OCI-LY1 (cell line): ENCODE measurements around the gene HBB.

Experiments used
- EZH2 ChIP-seq: fragments of 200-600 bp; sonication (generic), shearing (Covaris generic); IDR thresholded peaks from 2 replicates; pipeline ENCODE4 v1.8.0; 2017; ENCODE audit warnings: borderline replicate concordance, mixed run types, mild to moderate bottlenecking, antibody characterized with exemption, low read length, moderate library complexity, mixed read lengths
- TF ChIP-seq, protein P1 (sequence below): fragments of 200-600 bp; sonication (generic), shearing (Covaris generic); IDR thresholded peaks from 2 replicates; pipeline ENCODE4 v1.5.1; 2017; ENCODE audit warnings: mild to moderate bottlenecking, antibody characterized with exemption, low read length, moderate library complexity, mixed read lengths

GRCh38 chr11:5197536-5197935 lies 29.3 kb downstream of the HBB start:
- TF ChIP-seq, protein P1, sequence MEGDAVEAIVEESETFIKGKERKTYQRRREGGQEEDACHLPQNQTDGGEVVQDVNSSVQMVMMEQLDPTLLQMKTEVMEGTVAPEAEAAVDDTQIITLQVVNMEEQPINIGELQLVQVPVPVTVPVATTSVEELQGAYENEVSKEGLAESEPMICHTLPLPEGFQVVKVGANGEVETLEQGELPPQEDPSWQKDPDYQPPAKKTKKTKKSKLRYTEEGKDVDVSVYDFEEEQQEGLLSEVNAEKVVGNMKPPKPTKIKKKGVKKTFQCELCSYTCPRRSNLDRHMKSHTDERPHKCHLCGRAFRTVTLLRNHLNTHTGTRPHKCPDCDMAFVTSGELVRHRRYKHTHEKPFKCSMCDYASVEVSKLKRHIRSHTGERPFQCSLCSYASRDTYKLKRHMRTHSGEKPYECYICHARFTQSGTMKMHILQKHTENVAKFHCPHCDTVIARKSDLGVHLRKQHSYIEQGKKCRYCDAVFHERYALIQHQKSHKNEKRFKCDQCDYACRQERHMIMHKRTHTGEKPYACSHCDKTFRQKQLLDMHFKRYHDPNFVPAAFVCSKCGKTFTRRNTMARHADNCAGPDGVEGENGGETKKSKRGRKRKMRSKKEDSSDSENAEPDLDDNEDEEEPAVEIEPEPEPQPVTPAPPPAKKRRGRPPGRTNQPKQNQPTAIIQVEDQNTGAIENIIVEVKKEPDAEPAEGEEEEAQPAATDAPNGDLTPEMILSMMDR = no peak
- no peak for TF ChIP-seq EZH2
